Testis (tissue), 3 donors: Measurements from ENCODE around the gene GMPS. TPM values are rescaled to one million over a fixed set of nuclear protein-coding genes. Genes with fewer than 3 reads are reported as not detected.
A peak's percentile ranks its signal among the peaks of the same experiment; 100 is the strongest.

Experiments
- DNase-seq: peaks from one replicate; pipeline ENCODE4 v3.0.0-alpha.2; 2019
- H3K27ac ChIP-seq, 2 donors: fragments of 200-600 bp; sonication (generic); one replicate each; pipeline ENCODE4 v1.5.1; 2019
- H3K27me3 ChIP-seq: fragments of 200-600 bp; sonication (generic); one replicate; pipeline ENCODE4 v1.5.1; 2019
- H3K36me3 ChIP-seq: fragments of 200-600 bp; sonication (generic); one replicate; pipeline ENCODE4 v1.5.1; 2017; ENCODE audit warnings: low read depth; ENCODE audit errors: missing control alignments
- H3K4me1 ChIP-seq: fragments of 200-600 bp; sonication (generic); one replicate; pipeline ENCODE4 v1.5.1; 2019
- H3K4me3 ChIP-seq, 2 donors: fragments of 200-600 bp; sonication (generic); one replicate each; pipeline ENCODE4 v1.5.1; 2017 to 2019
- H3K9me3 ChIP-seq: fragments of 200-600 bp; sonication (generic); one replicate; pipeline ENCODE4 v1.5.1; 2017
- POLR2A ChIP-seq: fragments of 450-650 bp; IDR thresholded peaks from one replicate; pipeline ENCODE4 v1.6.1; 2017; ENCODE audit warnings: antibody characterized with exemption, mild to moderate bottlenecking, moderate library complexity
- WGBS, 2 donors: methylation state at CpG; one replicate each; pipeline ENCODE4 v1.1.5; 2018; 5-methylcytosine and 5-hydroxymethylcytosine counted together
- intact Hi-C: fragments of 100-400 bp; cut with DNase I; formaldehyde crosslinking; loops from one replicate; pipeline ENCODE4 v1.15.1; 2023; ENCODE audit warnings: low total_unique reads
- polyA plus RNA-seq: library from polyadenylated mRNA; stranded (reverse); fragments of 350-450 nt; fragmentation: Illumina TruSeq; extraction: RNeasy Lipid Tissue Mini Kit (QIAGEN cat#74804); gene quantifications from one replicate; pipeline ENCODE4 v1.2.3, GENCODE V29; 2014; ENCODE audit warnings: low read depth, low replicate concordance; ENCODE audit not compliant: insufficient read depth
- total RNA-seq, 2 donors: library from RNA; depleted of rRNA; stranded (reverse); fragments of >200 nt; gene quantifications; one replicate each; pipeline ENCODE4 v1.2.3, GENCODE V29; 2016
- TF ChIP-seq, protein P1 (sequence below), 3 experiments: fragments of 450-650 bp in 2 of 3; fragments of 200-600 bp in 1 of 3; sonication (generic) in 1 of 3; IDR thresholded peaks; one replicate each; pipeline ENCODE4 v1.5.1; 2016 to 2019; ENCODE audit warnings: antibody characterized with exemption in 3 of 3, mild to moderate bottlenecking in 2 of 3, moderate library complexity in 1 of 3

The GMPS gene
- total and polyA plus RNA-seq, 3 donors from 2014 or later, result 90.2 to 259 (median 129) TPM

DNA sequence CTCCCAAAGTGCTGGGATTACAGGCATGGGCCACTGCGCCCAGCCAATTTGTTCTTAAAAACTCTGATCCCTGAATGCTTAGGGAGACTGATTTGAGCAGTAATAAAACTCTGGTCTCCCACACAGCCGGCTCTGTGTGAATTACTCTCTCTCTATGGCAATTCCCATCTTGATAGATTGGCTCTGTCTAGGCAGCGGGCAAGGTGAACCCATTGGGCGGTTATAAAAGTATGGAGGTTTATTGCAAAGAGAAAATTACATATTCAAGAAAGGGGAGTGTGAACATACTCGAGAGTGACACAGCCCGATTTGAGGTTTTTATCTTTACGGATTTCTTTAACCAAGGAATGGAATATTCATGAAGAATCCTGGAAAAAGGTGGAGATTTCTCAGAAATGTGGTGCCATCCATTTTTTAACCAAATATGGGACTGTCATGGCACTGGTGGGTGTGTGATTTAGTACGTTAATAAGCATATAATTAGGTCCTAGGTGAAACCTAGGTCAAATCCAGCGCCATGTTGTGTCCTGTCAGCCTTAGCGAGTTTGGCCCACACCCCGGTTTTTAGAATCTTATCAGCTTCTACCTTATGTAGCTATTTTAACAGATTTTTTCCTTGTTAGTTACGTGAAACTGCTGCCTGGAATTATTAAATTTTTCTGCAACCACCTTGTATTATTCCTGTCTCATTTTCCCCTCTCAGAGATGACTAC, 7.2 kb upstream of the GMPS start:
- no peaks in the 10 kb centered on the region for H3K9me3 ChIP-seq
- DNase-seq, result no peak
- H3K36me3 ChIP-seq, result no peaks in the 10 kb centered on the region
- H3K27ac ChIP-seq, result no peak overlapping the region
- 79 to 84% methylated on average over 12 of the region's 12 CpGs for WGBS, 2 donors
- H3K4me1 ChIP-seq, result no peaks in the 10 kb centered on the region
- TF ChIP-seq POLR2A, result no peak
- TF ChIP-seq, protein P1, sequence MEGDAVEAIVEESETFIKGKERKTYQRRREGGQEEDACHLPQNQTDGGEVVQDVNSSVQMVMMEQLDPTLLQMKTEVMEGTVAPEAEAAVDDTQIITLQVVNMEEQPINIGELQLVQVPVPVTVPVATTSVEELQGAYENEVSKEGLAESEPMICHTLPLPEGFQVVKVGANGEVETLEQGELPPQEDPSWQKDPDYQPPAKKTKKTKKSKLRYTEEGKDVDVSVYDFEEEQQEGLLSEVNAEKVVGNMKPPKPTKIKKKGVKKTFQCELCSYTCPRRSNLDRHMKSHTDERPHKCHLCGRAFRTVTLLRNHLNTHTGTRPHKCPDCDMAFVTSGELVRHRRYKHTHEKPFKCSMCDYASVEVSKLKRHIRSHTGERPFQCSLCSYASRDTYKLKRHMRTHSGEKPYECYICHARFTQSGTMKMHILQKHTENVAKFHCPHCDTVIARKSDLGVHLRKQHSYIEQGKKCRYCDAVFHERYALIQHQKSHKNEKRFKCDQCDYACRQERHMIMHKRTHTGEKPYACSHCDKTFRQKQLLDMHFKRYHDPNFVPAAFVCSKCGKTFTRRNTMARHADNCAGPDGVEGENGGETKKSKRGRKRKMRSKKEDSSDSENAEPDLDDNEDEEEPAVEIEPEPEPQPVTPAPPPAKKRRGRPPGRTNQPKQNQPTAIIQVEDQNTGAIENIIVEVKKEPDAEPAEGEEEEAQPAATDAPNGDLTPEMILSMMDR (IDR thresholded peaks at IDR 0.05), result no peak
- no peaks in the 10 kb centered on the region for H3K27me3 ChIP-seq
- no peak overlapping the region for H3K4me3 ChIP-seq
- intact Hi-C loops, result no loop called here

DNA sequence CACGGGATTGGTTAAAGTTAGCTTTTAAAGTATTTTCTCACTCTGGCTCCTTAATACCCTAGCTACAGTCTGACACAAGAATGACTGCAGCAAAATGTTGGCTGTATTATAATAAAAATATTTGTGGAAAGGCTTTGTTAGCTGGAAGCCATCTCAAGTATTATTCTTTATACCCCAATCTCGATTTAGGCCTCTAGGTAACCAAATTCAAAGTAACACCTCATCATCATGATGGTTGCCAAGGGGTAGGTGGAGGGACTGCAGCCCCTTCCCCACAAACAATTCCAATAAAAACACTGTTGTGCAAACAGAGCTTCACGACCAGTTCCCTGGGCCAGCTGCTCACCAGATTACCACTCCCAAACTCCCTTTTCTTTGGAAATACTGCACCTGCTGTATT, 759 bp upstream of the GMPS start:
- H3K9me3 ChIP-seq, result no peaks in the 10 kb centered on the region
- DNase-seq, result no peak
- H3K4me1 ChIP-seq, result peaks cover 14% of the 10 kb centered on the region
- no peaks in the 10 kb centered on the region for H3K27me3 ChIP-seq
- no peaks in the 10 kb centered on the region for H3K36me3 ChIP-seq
- H3K4me3 ChIP-seq, result peak overlapping the region; percentile 100
- 33 to 35% methylated on average over 3 of the region's 3 CpGs for WGBS, 2 donors
- TF ChIP-seq, protein P1 (IDR thresholded peaks at IDR 0.05), result peak in 1 of 3 experiments; percentile 16
- TF ChIP-seq POLR2A, result no peak
- intact Hi-C loops, result no loop called here
- H3K27ac ChIP-seq, result peak overlapping the region; percentile 90 to 99

DNA sequence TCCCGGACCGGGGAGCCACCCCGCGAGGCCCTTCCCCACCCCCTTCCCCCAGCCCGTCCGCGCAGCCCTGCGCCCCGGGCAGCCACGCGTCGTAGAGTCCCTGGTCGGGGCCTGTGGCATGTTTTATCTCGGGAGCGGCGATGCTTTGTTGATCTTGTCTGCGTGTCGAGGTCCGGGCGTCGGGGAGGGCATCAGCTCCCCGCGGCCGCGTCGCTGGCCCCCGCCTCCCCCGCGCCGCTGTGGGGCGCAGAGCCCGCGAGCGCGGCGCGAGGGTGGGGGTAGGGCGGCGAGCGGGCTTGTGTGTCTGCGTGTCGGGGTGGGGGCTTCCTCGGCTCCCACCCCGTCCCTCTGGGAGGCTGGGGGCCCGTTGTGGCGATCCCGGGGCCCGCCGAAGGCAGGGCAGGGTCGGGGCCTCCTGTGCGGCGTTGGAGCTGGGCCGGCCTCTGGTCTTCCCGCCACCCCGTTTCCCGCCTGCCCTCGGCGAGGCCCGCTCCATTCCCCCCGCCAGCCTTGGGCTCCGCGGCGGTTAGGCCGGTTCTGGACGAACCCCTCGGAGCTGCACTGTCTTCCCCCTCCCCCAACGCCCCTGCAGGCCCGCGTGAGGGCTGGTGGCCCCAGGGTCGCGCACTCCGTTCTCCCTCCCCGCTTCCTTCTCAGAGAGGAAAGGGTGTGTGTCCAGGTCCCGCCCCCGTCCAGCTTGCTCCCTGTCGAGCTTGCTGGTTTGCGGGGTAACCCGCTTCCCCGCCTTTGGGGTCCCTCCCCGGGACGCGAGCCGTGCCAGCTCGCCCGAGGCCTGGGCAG, 695 bp downstream of the GMPS start:
- WGBS, 2 donors, result 1 to 3% methylated on average over 12 to 47 of the region's 85 CpGs
- Histone ChIP-seq H3K4me3 (peak overlapping the region; percentile 100), H3K36me3 (no peaks in the 10 kb centered on the region), H3K27me3 (no peaks in the 10 kb centered on the region), H3K4me1 (peaks cover 14% of the 10 kb centered on the region), H3K27ac (peak overlapping the region; percentile 98 to 99), H3K9me3 (no peaks in the 10 kb centered on the region)
- TF ChIP-seq POLR2A, result no peak
- TF ChIP-seq, protein P1 (IDR thresholded peaks at IDR 0.05), result no peak
- DNase-seq, result peak; percentile 71
- intact Hi-C loops, result no loop called here

DNA sequence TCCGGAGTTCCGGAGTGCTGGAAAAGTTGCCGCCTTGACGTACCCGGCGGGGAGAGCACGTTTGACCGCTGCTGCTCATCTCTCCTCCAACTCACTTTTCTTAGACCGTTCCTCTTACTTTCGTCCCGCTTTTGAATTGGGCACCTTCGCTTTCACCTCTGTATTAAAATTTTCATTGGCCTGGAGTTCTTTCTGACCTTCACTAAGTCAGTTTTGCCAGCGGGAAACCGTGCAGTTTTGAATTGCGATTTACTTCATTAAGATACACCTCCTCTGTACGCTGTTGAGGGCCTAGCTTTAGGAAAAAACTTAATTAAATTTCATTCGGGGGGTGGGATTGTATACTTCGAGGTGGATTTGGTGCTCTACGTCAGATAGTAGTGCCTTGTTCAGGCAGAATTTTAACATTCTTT, 1.3 kb downstream of the GMPS start:
- H3K27ac ChIP-seq, result peak overlapping the region; percentile 98 to 99
- H3K27me3 ChIP-seq, result no peaks in the 10 kb centered on the region
- TF ChIP-seq POLR2A, result no peak
- TF ChIP-seq, protein P1 (IDR thresholded peaks at IDR 0.05), result no peak
- H3K9me3 ChIP-seq, result no peaks in the 10 kb centered on the region
- DNase-seq, result no peak
- no peaks in the 10 kb centered on the region for H3K36me3 ChIP-seq
- intact Hi-C loops, result no loop called here
- peaks cover 14% of the 10 kb centered on the region for H3K4me1 ChIP-seq
- peak overlapping the region; percentile 100 for H3K4me3 ChIP-seq
- WGBS, 2 donors, result 0% methylated on average over 19 of the region's 19 CpGs
